Astrocyte (in vitro differentiated cells and primary cell): ENCODE data around the gene CD99L2. TPM values are rescaled to one million over a fixed set of nuclear protein-coding genes. Genes with fewer than 3 reads are reported as not detected.

ENCODE experiments used
- DNase-seq: peaks from one replicate; pipeline ENCODE4 v3.0.0-alpha.2; 2010; ENCODE audit warnings: low read depth
- FAIRE-seq: peaks from 2 replicates; lab custom pipeline; 2011; peaks lifted over from hg19 to GRCh38; lab: Jason Lieb, UNC
- H2AFZ ChIP-seq: 2 replicates; pipeline ENCODE4 v1.6.0; 2012; ENCODE audit warnings: low read depth, low read length, inconsistent platforms
- H3K27ac ChIP-seq: 2 replicates; pipeline ENCODE4 v1.5.1; 2011; ENCODE audit warnings: low read depth, low read length, inconsistent platforms
- H3K27me3 ChIP-seq: 2 replicates; pipeline ENCODE4 v1.6.0; 2011; ENCODE audit warnings: low read length, inconsistent platforms; ENCODE audit not compliant: insufficient read depth
- H3K36me3 ChIP-seq: 2 replicates; pipeline ENCODE4 v1.5.1; 2011; ENCODE audit warnings: low read length, inconsistent platforms; ENCODE audit not compliant: insufficient read depth
- H3K4me1 ChIP-seq: 2 replicates; pipeline ENCODE4 v1.5.1; 2011; ENCODE audit warnings: low read length, inconsistent platforms; ENCODE audit not compliant: insufficient read depth
- H3K4me2 ChIP-seq: 2 replicates; pipeline ENCODE4 v1.6.0; 2012; ENCODE audit warnings: low read length, inconsistent platforms
- H3K4me3 ChIP-seq: 2 replicates; pipeline ENCODE4 v1.5.1; 2011; ENCODE audit warnings: low read depth, mild to moderate bottlenecking, low read length, inconsistent platforms; ENCODE audit not compliant: insufficient read depth
- H3K79me2 ChIP-seq: 2 replicates; pipeline ENCODE4 v1.6.0; 2012; ENCODE audit warnings: mild to moderate bottlenecking, low read length, inconsistent platforms; ENCODE audit not compliant: insufficient read depth
- H3K9ac ChIP-seq: 2 replicates; pipeline ENCODE4 v1.6.0; 2012; ENCODE audit warnings: mild to moderate bottlenecking, low read length, inconsistent platforms
- H3K9me3 ChIP-seq: 2 replicates; pipeline ENCODE4 v1.5.1; 2012; ENCODE audit warnings: low read depth, mild to moderate bottlenecking, low read length, inconsistent platforms; ENCODE audit not compliant: insufficient read depth
- H4K20me1 ChIP-seq: 2 replicates; pipeline ENCODE4 v1.6.0; 2012; ENCODE audit warnings: low read length, inconsistent platforms; ENCODE audit not compliant: insufficient read depth
- H3K27ac Mint-ChIP-seq: one replicate; pipeline ENCODE4 v1.8.0; 2021; ENCODE audit warnings: mild to moderate bottlenecking, mixed read lengths; ENCODE audit not compliant: unreplicated experiment
- H3K27me3 Mint-ChIP-seq: one replicate; pipeline ENCODE4 v1.8.0; 2021; ENCODE audit warnings: low read depth, mixed read lengths; ENCODE audit not compliant: unreplicated experiment
- H3K36me3 Mint-ChIP-seq: one replicate; pipeline ENCODE4 v1.8.0; 2021; ENCODE audit warnings: low read depth, mixed read lengths; ENCODE audit not compliant: unreplicated experiment
- H3K4me1 Mint-ChIP-seq: one replicate; pipeline ENCODE4 v1.8.0; 2021; ENCODE audit warnings: low read depth, mixed read lengths; ENCODE audit not compliant: unreplicated experiment
- H3K4me3 Mint-ChIP-seq: one replicate; pipeline ENCODE4 v1.8.0; 2021; ENCODE audit warnings: mild to moderate bottlenecking, moderate library complexity, mixed read lengths; ENCODE audit not compliant: unreplicated experiment
- H3K9me3 Mint-ChIP-seq: one replicate; pipeline ENCODE4 v1.8.0; 2021; ENCODE audit warnings: mild to moderate bottlenecking, mixed read lengths; ENCODE audit not compliant: unreplicated experiment
- CTCF ChIP-seq: IDR thresholded peaks from 2 replicates; pipeline ENCODE4 v1.5.1; 2011; ENCODE audit warnings: low read depth, mild to moderate bottlenecking, inconsistent platforms, low read length, moderate library complexity; ENCODE audit not compliant: insufficient read depth
- EZH2 ChIP-seq: IDR thresholded peaks from 2 replicates; pipeline ENCODE4 v1.6.1; 2012; ENCODE audit warnings: mild to moderate bottlenecking, low read length, inconsistent platforms; ENCODE audit not compliant: insufficient read depth
- total RNA-seq: library from RNA; stranded (reverse); gene quantifications from 2 replicates; pipeline ENCODE4 v1.2.1, GENCODE V29; 2021

Gene CD99L2
- total RNA-seq, 1 donor from 2014 or later, result 38.4 TPM

GRCh38 chrX:150863191-150863590 is 35.3 kb downstream of the CD99L2 start:
- no peaks in the 10 kb centered on the region for H3K27me3 Mint-ChIP-seq
- no peaks in the 10 kb centered on the region for H3K79me2 ChIP-seq

DNA sequence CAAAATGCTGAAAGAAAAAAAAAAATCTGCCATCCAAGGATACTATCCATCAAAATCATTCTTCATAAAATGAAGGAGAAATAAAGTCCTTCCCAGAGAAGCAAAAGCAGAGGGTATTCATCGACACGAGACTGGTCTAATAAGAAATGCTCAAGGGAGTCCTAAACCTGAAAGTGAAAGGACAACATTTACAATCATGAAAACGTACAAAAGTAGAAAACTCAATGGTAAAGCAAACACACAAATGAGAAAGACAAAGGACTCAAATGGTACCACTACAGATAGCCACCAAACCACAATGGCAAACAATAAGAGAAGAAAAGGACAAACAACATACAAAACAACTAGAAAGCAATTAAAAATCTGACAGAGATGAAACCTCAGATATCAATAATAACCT is 41.0 kb downstream of the CD99L2 start:
- H3K4me1 ChIP-seq, result no peaks in the 10 kb centered on the region
- H3K4me3 ChIP-seq, result no peak overlapping the region
- Mint-ChIP-seq H3K27me3 (no peaks in the 10 kb centered on the region), H3K4me1 (no peaks in the 10 kb centered on the region), H3K4me3 (no peak overlapping the region), H3K27ac (no peak overlapping the region), H3K36me3 (peaks cover 8% of the 10 kb centered on the region), H3K9me3 (peaks cover 6% of the 10 kb centered on the region)
- no peak overlapping the region for H3K27ac ChIP-seq
- no peaks in the 10 kb centered on the region for H3K9me3 ChIP-seq
- H4K20me1 ChIP-seq, result no peaks in the 10 kb centered on the region
- H2AFZ ChIP-seq, result no peak overlapping the region
- no peak overlapping the region for H3K9ac ChIP-seq
- H3K36me3 ChIP-seq, result no peaks in the 10 kb centered on the region
- no peak for DNase-seq
- TF ChIP-seq EZH2 (no peak), CTCF (no peak)
- H3K4me2 ChIP-seq, result no peak overlapping the region
- no peaks in the 10 kb centered on the region for H3K79me2 ChIP-seq
- peak; percentile 94 for FAIRE-seq
- H3K27me3 ChIP-seq, result no peaks in the 10 kb centered on the region

More at GRCh38 chrX:150863191-150863590, 35.3 kb downstream of the CD99L2 start:
- TF ChIP-seq CTCF (no peak), EZH2 (no peak)
- H3K4me3 ChIP-seq, result no peak overlapping the region
- Mint-ChIP-seq H3K4me1 (no peaks in the 10 kb centered on the region), H3K4me3 (no peak overlapping the region), H3K9me3 (no peaks in the 10 kb centered on the region), H3K27ac (no peak overlapping the region), H3K36me3 (peaks cover 7% of the 10 kb centered on the region)
- H3K36me3 ChIP-seq, result no peaks in the 10 kb centered on the region
- H2AFZ ChIP-seq, result no peak overlapping the region
- FAIRE-seq (no peak), DNase-seq (no peak)
- H3K4me2 ChIP-seq, result no peak overlapping the region
- H4K20me1 ChIP-seq, result no peaks in the 10 kb centered on the region
- H3K4me1 ChIP-seq, result no peaks in the 10 kb centered on the region
- H3K9me3 ChIP-seq, result no peaks in the 10 kb centered on the region
- no peak overlapping the region for H3K27ac ChIP-seq
- H3K27me3 ChIP-seq, result no peaks in the 10 kb centered on the region
- no peak overlapping the region for H3K9ac ChIP-seq

- Histone ChIP-seq H3K27ac (no peak overlapping the region), H3K36me3 (no peaks in the 10 kb centered on the region), H2AFZ (no peak overlapping the region), H3K4me3 (no peak overlapping the region), H3K27me3 (no peaks in the 10 kb centered on the region), H3K79me2 (no peaks in the 10 kb centered on the region), H3K4me2 (no peak overlapping the region), H3K9me3 (no peaks in the 10 kb centered on the region), H3K9ac (no peak overlapping the region), H3K4me1 (no peaks in the 10 kb centered on the region), H4K20me1 (no peaks in the 10 kb centered on the region)
- H3K4me3 Mint-ChIP-seq, result no peak overlapping the region
- H3K4me1 Mint-ChIP-seq, result no peaks in the 10 kb centered on the region
- no peaks in the 10 kb centered on the region for H3K27me3 Mint-ChIP-seq
- DNase-seq (no peak), FAIRE-seq (peak; percentile 82)
- H3K9me3 Mint-ChIP-seq, result peaks cover 6% of the 10 kb centered on the region
- H3K36me3 Mint-ChIP-seq, result peaks cover 8% of the 10 kb centered on the region
- TF ChIP-seq EZH2 (no peak), CTCF (no peak)
- peak overlapping the region; percentile 41 for H3K27ac Mint-ChIP-seq
Observed at GRCh38 chrX:150856785-150857184, 41.7 kb downstream of the CD99L2 start.
